ENCODE measurements around the gene GJA3. TPM values are rescaled to one million over a fixed set of nuclear protein-coding genes. Genes with fewer than 3 reads are reported as not detected.

The GJA3 gene
- total and polyA plus RNA-seq, 2 donors (not counting 1 experiment from before 2014, with no cell fraction given) = 0.28 to 0.59 TPM

DNA sequence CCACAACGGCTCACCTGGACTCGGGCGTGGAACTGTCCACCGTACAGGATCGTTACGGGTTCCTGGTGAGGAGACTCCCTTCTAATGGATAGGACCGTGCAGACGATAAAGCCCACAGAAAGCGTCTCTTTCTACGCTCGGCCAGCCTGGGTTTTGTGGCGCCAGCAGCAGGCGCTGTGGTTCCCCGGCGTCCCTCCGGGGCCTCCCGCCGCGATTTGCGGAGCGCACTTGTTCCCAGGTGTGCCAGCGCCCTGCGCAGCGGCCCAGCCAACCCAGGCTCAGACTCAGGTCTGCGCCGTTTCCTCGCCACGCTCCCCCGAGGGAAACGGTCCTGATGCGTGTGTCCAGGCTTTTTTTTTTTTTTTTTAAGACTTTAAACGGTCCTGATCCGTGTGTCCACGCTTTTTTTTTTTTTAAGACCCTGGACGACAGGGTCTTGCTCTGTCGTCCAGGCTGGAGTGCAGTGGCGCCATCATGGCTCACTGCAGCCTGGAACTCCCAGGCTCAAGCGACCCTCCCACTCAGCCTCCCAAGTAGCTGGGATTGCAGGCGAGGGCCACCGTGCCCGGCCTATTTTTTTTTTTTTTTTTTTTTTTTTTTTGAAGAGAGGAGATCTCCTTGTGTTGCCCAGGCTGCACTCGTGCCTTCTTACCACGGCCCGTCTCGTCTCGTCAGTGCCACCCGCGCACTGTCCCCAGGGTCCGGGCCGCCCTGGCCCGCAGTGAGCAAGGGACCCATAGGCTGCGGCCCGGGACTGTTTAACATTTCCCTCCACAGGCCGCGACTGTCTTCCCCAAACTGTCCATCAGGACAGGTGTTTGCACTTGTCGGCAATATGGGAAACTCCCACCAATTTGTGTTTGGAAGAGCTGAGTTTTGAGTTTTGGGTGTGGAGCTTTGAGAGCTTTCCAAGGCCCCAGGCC lies 23.8 kb downstream of the GJA3 start:
- Mint-ChIP-seq H3K27me3 (peaks cover 47% of the 10 kb centered on the region), H3K9me3 (ENCODE audit: insufficient read depth) (no peaks in the 10 kb centered on the region), H3K4me3 (no peak overlapping the region), H3K4me1 (peaks cover 5% of the 10 kb centered on the region), H3K27ac (no peak overlapping the region)
- CTCF ChIA-PET = interaction anchor here (0.7 to 1.1 kb wide), 3 partner anchors 19 to 1354 kb away, joined by 3 to 4 read pairs (median 3); no protein-coding TSS in a partner anchor
- Histone ChIP-seq H3K4me3 (ENCODE audit: control extremely low read depth in 1 of 5, extremely low read depth in 1 of 5, insufficient read depth in 1 of 5, low read depth in 2 of 5, low read length in 4 of 5) (peak overlapping the region in 2 of 5 experiments; percentile 15 to 24), H2AFZ (ENCODE audit: insufficient read depth, low read depth, low read length, poor library complexity, severe bottlenecking) (peak overlapping the region; percentile 44), H4K20me1 (ENCODE audit: control insufficient read depth, insufficient read depth, low read length, poor library complexity, severe bottlenecking) (no peaks in the 10 kb centered on the region), H3K9me3 (ENCODE audit: control extremely low read depth in 1 of 3, control insufficient read depth in 2 of 3, insufficient read depth in 1 of 3, low read length in 2 of 3) (no peaks in the 10 kb centered on the region), H3K27ac (ENCODE audit: low read length in 2 of 2) (no peak overlapping the region), H3K9ac (ENCODE audit: low read length) (no peak overlapping the region), H3K4me2 (replicated peaks; ENCODE audit: low read depth, low read length, poor library complexity, severe bottlenecking) (peak overlapping the region; percentile 69), H3K4me1 (ENCODE audit: control insufficient read depth in 2 of 2, insufficient read depth in 2 of 2, low read length in 2 of 2) (peaks cover 8 to 9% of the 10 kb centered on the region in 2 donors), H3K27me3 (replicated peaks in 1 of 4; ENCODE audit: control extremely low read depth in 1 of 4, control insufficient read depth in 3 of 4, insufficient read depth in 4 of 4, low read length in 3 of 4) (peaks cover 0 to 35% (median 14%) of the 10 kb centered on the region in 4 experiments), H3K36me3 (replicated peaks in 1 of 2; ENCODE audit: control extremely low read depth in 1 of 2, control insufficient read depth in 1 of 2, extremely low read depth in 1 of 2, insufficient read depth in 2 of 2, low read length in 1 of 2) (no peaks in the 10 kb centered on the region), H3K79me2 (ENCODE audit: control insufficient read depth, insufficient read depth, low read length) (no peaks in the 10 kb centered on the region)
- POLR2A ChIA-PET = no interaction called here
- TF ChIP-seq EZH2 (IDR thresholded peaks at IDR 0.05; ENCODE audit: borderline replicate concordance, insufficient read depth, low read depth, low read length, poor library complexity, severe bottlenecking) = no peak
- TF ChIP-seq, protein P1, sequence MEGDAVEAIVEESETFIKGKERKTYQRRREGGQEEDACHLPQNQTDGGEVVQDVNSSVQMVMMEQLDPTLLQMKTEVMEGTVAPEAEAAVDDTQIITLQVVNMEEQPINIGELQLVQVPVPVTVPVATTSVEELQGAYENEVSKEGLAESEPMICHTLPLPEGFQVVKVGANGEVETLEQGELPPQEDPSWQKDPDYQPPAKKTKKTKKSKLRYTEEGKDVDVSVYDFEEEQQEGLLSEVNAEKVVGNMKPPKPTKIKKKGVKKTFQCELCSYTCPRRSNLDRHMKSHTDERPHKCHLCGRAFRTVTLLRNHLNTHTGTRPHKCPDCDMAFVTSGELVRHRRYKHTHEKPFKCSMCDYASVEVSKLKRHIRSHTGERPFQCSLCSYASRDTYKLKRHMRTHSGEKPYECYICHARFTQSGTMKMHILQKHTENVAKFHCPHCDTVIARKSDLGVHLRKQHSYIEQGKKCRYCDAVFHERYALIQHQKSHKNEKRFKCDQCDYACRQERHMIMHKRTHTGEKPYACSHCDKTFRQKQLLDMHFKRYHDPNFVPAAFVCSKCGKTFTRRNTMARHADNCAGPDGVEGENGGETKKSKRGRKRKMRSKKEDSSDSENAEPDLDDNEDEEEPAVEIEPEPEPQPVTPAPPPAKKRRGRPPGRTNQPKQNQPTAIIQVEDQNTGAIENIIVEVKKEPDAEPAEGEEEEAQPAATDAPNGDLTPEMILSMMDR (IDR thresholded peaks at IDR 0.05) = no peak
- ATAC-seq (ENCODE audit: low read depth) (no peak), DNase-seq (peak; percentile 48)
- intact Hi-C loops (cut with micrococcal nuclease) = no loop called here
- WGBS (ENCODE audit: insufficient coverage) = 20% methylated on average over 46 of the region's 56 CpGs

- Mint-ChIP-seq H3K27me3 (peaks cover 32% of the 10 kb centered on the region), H3K9me3 (ENCODE audit: insufficient read depth) (no peaks in the 10 kb centered on the region), H3K4me1 (peaks cover 5% of the 10 kb centered on the region), H3K27ac (no peak overlapping the region), H3K4me3 (no peak overlapping the region)
- Histone ChIP-seq H3K4me3 (ENCODE audit: control extremely low read depth in 1 of 5, extremely low read depth in 1 of 5, insufficient read depth in 1 of 5, low read depth in 2 of 5, low read length in 4 of 5) (no peak overlapping the region), H4K20me1 (ENCODE audit: control insufficient read depth, insufficient read depth, low read length, poor library complexity, severe bottlenecking) (no peaks in the 10 kb centered on the region), H3K4me1 (ENCODE audit: control insufficient read depth in 2 of 2, insufficient read depth in 2 of 2, low read length in 2 of 2) (peaks cover 7 to 11% of the 10 kb centered on the region in 2 donors), H3K27me3 (replicated peaks in 1 of 4; ENCODE audit: control extremely low read depth in 1 of 4, control insufficient read depth in 3 of 4, insufficient read depth in 4 of 4, low read length in 3 of 4) (peaks cover 0 to 52% (median 21%) of the 10 kb centered on the region in 4 experiments), H3K27ac (ENCODE audit: low read length in 2 of 2) (no peak overlapping the region), H3K79me2 (ENCODE audit: control insufficient read depth, insufficient read depth, low read length) (no peaks in the 10 kb centered on the region), H3K4me2 (replicated peaks; ENCODE audit: low read depth, low read length, poor library complexity, severe bottlenecking) (no peak overlapping the region), H2AFZ (ENCODE audit: insufficient read depth, low read depth, low read length, poor library complexity, severe bottlenecking) (no peak overlapping the region), H3K9me3 (ENCODE audit: control extremely low read depth in 1 of 3, control insufficient read depth in 2 of 3, insufficient read depth in 1 of 3, low read length in 2 of 3) (peaks cover 0 to 1% (median 0%) of the 10 kb centered on the region in 3 donors), H3K36me3 (replicated peaks in 1 of 2; ENCODE audit: control extremely low read depth in 1 of 2, control insufficient read depth in 1 of 2, extremely low read depth in 1 of 2, insufficient read depth in 2 of 2, low read length in 1 of 2) (no peaks in the 10 kb centered on the region), H3K9ac (ENCODE audit: low read length) (no peak overlapping the region)
- no peak for DNase-seq
- ChIA-PET CTCF (no interaction called here), POLR2A (no interaction called here)
- TF ChIP-seq EZH2 (IDR thresholded peaks at IDR 0.05; ENCODE audit: borderline replicate concordance, insufficient read depth, low read depth, low read length, poor library complexity, severe bottlenecking) = no peak
- TF ChIP-seq, protein P1 (IDR thresholded peaks at IDR 0.05) = no peak
- 66% methylated on average over 4 of the region's 8 CpGs for WGBS (ENCODE audit: insufficient coverage)
- intact Hi-C loops (cut with micrococcal nuclease) = no loop called here
- no peak for ATAC-seq (ENCODE audit: low read depth)
These were observed 26.1 kb downstream of the GJA3 start for GRCh38 chr13:20134732-20135131.
